Body of pancreas (tissue), 4 donors: ENCODE measurements around the gene MPP1.

ENCODE experiments used
- POLR2A ChIP-seq, 3 donors: fragments of 450-650 bp; IDR thresholded peaks; one replicate each; pipeline ENCODE4 v1.6.1; 2016; ENCODE audit warnings: antibody characterized with exemption in 3 of 3, mild to moderate bottlenecking in 2 of 3
- TF ChIP-seq, protein P1 (sequence below), 7 experiments: fragments of 450-650 bp in 4 of 7; fragments of 200-600 bp in 3 of 7; sonication (generic) in 3 of 7; IDR thresholded peaks; one replicate each; pipeline ENCODE4 v1.5.1; 2016 to 2019; ENCODE audit warnings: antibody characterized with exemption in 7 of 7

- TF ChIP-seq, protein P1, sequence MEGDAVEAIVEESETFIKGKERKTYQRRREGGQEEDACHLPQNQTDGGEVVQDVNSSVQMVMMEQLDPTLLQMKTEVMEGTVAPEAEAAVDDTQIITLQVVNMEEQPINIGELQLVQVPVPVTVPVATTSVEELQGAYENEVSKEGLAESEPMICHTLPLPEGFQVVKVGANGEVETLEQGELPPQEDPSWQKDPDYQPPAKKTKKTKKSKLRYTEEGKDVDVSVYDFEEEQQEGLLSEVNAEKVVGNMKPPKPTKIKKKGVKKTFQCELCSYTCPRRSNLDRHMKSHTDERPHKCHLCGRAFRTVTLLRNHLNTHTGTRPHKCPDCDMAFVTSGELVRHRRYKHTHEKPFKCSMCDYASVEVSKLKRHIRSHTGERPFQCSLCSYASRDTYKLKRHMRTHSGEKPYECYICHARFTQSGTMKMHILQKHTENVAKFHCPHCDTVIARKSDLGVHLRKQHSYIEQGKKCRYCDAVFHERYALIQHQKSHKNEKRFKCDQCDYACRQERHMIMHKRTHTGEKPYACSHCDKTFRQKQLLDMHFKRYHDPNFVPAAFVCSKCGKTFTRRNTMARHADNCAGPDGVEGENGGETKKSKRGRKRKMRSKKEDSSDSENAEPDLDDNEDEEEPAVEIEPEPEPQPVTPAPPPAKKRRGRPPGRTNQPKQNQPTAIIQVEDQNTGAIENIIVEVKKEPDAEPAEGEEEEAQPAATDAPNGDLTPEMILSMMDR (IDR thresholded peaks at IDR 0.05): no peak
- TF ChIP-seq POLR2A (IDR thresholded peaks at IDR 0.05): no peak
Measured at GRCh38 chrX:154785716-154786115, 19.6 kb downstream of the MPP1 start.
